ENCODE results near the gene ASB1.

The ASB1 gene

DNA sequence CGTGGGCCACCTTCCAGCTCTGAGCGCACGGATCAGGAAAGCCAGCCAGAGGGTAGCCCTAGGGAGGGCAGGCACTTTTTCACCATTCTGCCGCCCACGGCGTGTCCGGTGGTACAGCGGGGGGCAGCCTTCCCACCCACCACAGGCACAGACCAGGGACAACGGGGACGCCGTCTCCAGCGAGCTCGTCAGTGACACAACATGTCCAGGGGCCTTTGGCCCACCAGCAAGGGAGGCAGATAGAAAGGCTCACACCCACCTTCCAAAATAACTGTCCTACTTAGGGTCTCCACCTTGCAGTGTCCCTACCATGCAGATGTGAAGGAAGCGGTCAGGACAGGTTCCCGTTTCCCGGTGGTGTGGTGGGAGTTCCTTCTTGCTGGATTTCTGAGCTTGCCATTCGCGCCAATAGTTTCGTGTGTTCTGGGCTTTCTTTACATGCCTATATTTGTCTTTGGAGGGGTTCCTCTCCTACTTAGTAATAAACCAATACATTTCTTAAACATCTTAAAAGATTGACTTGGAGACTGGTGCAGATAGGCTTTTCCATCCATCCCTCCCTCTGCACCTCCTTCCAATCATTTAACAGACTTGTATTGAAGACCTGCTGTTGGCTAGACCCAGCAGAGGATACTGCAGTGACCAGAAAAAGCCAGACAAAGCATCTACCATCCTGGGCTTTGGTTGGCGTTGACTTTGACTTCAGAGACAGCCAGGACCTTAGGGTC lies 872 bp downstream of the ASB1 start:
- H3K27ac ChIP-seq (ENCODE audit: low read length): peak overlapping the region; percentile 72
- H3K36me3 ChIP-seq (ENCODE audit: control insufficient read depth in 1 of 2, insufficient read depth in 2 of 2, low read length in 2 of 2): peaks cover 0 to 19% of the 10 kb centered on the region in 2 donors
- H3K9me3 ChIP-seq (ENCODE audit: control insufficient read depth in 1 of 2, low read length in 2 of 2): no peaks in the 10 kb centered on the region
- H3K27me3 ChIP-seq (ENCODE audit: low read depth, low read length): no peaks in the 10 kb centered on the region
- peaks cover 6 to 29% of the 10 kb centered on the region in 2 donors for H3K4me1 ChIP-seq (ENCODE audit: control insufficient read depth in 1 of 2, insufficient read depth in 2 of 2, low read length in 2 of 2)
- peak overlapping the region; percentile 90 for H3K4me3 ChIP-seq (ENCODE audit: low read depth in 1 of 2, low read length in 2 of 2)

DNA sequence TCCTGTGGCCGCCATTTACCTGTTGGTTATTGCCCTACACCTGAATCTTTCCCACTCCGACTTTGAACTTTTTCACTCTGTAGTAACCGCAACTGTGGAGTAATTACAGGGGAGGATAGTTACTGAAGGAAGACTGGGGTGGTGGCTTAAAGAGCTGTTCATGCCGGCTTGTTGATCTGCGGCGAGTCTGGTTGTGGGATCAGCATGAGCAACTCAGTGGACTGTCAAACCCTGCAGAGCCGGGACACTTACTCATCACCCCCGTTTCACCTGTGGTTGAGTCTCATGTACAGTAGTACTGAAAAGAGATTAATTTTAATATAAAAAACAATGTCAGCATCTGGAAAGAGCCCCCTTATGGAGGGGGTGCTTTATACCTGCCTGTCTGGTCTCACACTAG lies 2.1 kb downstream of the ASB1 start:
- Histone ChIP-seq H3K27ac (ENCODE audit: low read length) (no peak overlapping the region), H3K4me1 (ENCODE audit: control insufficient read depth in 1 of 2, insufficient read depth in 2 of 2, low read length in 2 of 2) (peaks cover 6 to 29% of the 10 kb centered on the region in 2 donors), H3K27me3 (ENCODE audit: low read depth, low read length) (no peaks in the 10 kb centered on the region), H3K4me3 (ENCODE audit: low read depth in 1 of 2, low read length in 2 of 2) (peak overlapping the region in 1 of 2 donors; percentile 90), H3K9me3 (ENCODE audit: control insufficient read depth in 1 of 2, low read length in 2 of 2) (no peaks in the 10 kb centered on the region), H3K36me3 (ENCODE audit: control insufficient read depth in 1 of 2, insufficient read depth in 2 of 2, low read length in 2 of 2) (peaks cover 8 to 26% of the 10 kb centered on the region in 2 donors)

DNA sequence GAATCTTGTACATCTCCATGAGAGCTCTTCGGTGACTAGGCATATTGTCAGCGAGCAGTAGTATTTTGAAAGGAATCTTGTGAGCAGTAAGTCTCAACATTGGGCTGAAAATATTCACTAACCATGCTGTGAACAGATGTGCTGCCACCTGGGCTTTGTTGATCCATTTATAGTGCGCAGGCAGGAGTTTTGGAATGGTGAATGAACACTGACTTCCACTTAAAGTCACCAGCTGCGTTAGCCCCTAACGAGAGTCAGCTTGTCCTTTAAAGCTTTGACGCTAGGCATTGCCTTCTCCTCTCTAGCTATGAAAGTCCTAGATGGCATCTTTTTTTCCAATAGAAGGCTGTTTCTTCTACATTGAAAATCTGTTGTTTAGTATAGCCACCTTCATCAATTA lies 4.1 kb downstream of the ASB1 start:
- Histone ChIP-seq H3K36me3 (ENCODE audit: control insufficient read depth in 1 of 2, insufficient read depth in 2 of 2, low read length in 2 of 2) (peaks cover 24 to 45% of the 10 kb centered on the region in 2 donors), H3K27me3 (ENCODE audit: low read depth, low read length) (no peaks in the 10 kb centered on the region), H3K4me3 (ENCODE audit: low read depth in 1 of 2, low read length in 2 of 2) (no peak overlapping the region), H3K9me3 (ENCODE audit: control insufficient read depth in 1 of 2, low read length in 2 of 2) (no peaks in the 10 kb centered on the region), H3K27ac (ENCODE audit: low read length) (no peak overlapping the region), H3K4me1 (ENCODE audit: control insufficient read depth in 1 of 2, insufficient read depth in 2 of 2, low read length in 2 of 2) (peaks cover 6 to 25% of the 10 kb centered on the region in 2 donors)

DNA sequence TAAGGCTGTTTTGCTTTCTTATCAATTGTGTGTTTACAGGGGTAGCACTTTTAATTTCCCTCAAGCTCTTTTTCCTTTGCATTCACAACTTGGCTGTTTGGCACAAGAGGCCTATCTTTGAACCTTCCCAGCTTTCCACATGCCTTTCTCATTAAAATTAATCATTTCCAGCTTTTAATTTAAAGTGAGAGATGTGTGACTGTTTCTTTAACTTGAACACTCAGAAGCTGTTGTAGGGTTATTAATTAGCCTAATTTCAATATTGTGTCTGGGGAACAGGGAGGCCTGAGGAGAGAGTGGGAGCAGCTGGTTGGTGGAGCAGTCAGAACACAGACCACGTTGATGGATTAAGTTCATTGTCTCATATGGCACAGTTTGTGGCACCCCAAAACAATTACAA lies 4.7 kb downstream of the ASB1 start:
- peaks cover 24 to 43% of the 10 kb centered on the region in 2 donors for H3K36me3 ChIP-seq (ENCODE audit: control insufficient read depth in 1 of 2, insufficient read depth in 2 of 2, low read length in 2 of 2)
- no peak overlapping the region for H3K4me3 ChIP-seq (ENCODE audit: low read depth in 1 of 2, low read length in 2 of 2)
- H3K4me1 ChIP-seq (ENCODE audit: control insufficient read depth in 1 of 2, insufficient read depth in 2 of 2, low read length in 2 of 2): peaks cover 6 to 20% of the 10 kb centered on the region in 2 donors
- H3K27me3 ChIP-seq (ENCODE audit: low read depth, low read length): no peaks in the 10 kb centered on the region
- H3K27ac ChIP-seq (ENCODE audit: low read length): no peak overlapping the region
- no peaks in the 10 kb centered on the region for H3K9me3 ChIP-seq (ENCODE audit: control insufficient read depth in 1 of 2, low read length in 2 of 2)

DNA sequence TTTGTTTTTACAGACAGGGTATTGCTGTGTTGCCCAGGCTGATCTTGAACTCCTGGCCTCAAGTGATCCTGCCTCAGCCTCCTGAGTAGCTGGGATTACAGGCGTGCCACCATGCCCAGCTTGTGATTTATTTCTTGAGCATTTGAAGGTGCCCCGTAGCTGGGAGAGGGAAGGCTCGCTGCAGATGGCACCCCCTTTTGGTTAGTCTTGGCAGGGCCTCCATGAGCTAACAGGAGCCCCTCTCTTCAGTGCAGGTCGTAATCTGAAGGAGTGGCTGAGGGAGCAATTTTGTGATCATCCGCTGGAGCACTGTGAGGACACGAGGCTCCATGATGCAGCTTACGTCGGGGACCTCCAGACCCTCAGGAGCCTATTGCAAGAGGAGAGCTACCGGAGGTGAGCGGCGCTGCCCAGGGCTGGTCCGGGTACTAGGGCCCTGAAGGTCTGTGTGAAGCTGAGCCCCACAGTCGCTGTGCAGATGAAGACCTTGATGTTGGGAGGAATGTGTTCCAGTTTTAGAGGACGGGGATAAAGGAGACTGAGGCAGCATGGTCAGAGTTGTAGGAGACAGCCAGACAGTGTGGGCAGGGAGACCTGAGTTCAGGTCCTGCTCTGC lies 6.7 kb downstream of the ASB1 start:
- Histone ChIP-seq H3K27me3 (ENCODE audit: low read depth, low read length) (no peaks in the 10 kb centered on the region), H3K4me1 (ENCODE audit: control insufficient read depth in 1 of 2, insufficient read depth in 2 of 2, low read length in 2 of 2) (peaks cover 0 to 8% of the 10 kb centered on the region in 2 donors), H3K36me3 (ENCODE audit: control insufficient read depth in 1 of 2, insufficient read depth in 2 of 2, low read length in 2 of 2) (peaks cover 29 to 45% of the 10 kb centered on the region in 2 donors)

DNA sequence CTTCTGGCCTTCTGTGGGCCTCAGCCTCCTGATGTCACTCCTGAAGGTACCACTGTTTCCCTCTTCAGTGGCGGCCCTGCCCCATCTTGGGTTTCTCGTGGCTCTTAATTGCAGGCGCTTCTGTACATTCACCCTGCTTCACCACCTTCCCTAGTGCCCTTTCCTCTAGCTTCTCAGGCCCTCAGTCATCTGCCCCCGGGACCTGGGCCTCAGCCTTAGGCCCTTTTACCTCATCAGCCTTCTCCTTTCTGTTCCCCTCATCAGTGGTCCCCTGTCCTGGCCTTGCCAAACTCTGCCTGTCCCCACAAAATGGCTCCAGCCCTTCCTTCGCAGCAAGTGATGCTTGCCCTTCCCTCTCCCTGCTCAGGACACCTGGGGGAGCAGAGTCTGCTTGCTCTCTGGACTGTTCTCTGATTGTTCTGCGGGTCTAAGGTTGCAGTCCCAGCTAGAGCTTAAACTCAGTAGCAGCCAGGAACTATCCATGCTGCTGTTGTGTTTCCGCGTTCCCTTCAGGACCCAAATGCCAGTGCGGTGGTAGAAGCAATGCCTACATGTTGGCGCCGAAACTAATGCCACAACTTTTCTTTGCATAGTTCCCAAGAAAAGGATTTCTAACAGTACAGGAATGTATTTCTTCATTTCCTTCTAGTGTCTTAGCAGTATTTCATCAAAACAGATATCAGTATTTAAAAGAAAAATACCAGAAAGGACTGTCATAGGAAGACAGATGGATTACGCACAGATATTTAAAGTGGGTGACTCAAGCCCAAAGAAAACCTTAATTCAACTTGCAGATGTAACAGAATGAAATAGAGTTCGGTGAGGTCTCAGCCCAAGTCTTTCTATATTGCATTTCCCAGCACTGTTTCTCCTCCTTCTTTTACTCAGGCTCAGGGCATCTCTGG lies 7.5 kb downstream of the ASB1 start:
- Histone ChIP-seq H3K36me3 (ENCODE audit: control insufficient read depth in 1 of 2, insufficient read depth in 2 of 2, low read length in 2 of 2) (peaks cover 29 to 45% of the 10 kb centered on the region in 2 donors), H3K27ac (ENCODE audit: low read length) (no peak overlapping the region), H3K27me3 (ENCODE audit: low read depth, low read length) (no peaks in the 10 kb centered on the region), H3K4me1 (ENCODE audit: control insufficient read depth in 1 of 2, insufficient read depth in 2 of 2, low read length in 2 of 2) (peaks cover 0 to 2% of the 10 kb centered on the region in 2 donors), H3K9me3 (ENCODE audit: control insufficient read depth in 1 of 2, low read length in 2 of 2) (no peaks in the 10 kb centered on the region), H3K4me3 (ENCODE audit: low read depth in 1 of 2, low read length in 2 of 2) (no peak overlapping the region)

More for the DNA sequence above, 6.7 kb downstream of the ASB1 start:
- no peak overlapping the region for H3K4me3 ChIP-seq (ENCODE audit: low read depth in 1 of 2, low read length in 2 of 2)
- no peaks in the 10 kb centered on the region for H3K9me3 ChIP-seq (ENCODE audit: control insufficient read depth in 1 of 2, low read length in 2 of 2)
- no peak overlapping the region for H3K27ac ChIP-seq (ENCODE audit: low read length)

DNA sequence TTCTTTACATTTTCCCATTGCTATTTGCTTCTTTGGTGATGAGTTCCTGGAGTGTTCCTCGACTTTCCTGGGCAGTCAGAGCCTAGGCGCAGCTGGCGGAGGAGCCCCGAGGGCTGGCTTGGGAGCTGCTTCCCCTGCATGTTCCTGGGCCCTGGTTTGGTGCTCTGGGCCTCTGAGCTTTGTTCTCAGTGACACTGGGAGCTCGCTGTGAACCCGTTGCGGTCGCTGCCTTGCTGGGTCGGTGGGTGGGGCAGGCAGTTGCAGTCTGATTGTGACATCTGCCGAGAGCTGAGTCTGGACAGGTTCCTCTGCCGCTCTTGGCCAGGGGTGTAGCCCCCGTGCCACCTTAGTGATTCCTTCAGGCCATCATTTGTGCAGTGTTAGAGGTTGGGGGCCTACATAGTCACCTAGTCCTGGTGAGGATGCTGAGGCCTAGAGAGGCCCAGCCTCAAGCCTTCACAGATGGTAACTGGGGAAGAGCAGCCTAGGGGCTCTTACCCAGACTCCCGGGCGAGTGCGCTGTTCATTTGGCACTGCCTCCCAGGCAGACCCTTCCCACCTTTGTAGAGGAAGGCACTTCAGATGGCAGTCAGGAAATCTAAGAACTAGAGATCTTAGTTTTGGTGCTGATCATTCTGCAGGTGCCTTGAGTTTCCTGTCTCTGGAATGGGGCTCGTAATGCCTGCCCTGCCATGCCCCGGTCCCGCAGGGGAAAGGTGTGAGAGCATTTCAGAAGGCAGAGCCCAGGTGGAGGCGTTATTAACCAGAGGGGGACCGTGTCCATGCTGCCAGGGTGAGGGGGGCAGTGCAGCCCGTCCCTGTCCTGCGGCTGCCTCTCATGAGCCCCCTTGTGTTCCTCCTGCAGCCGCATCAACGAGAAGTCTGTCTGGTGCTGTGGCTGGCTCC lies 8.4 kb downstream of the ASB1 start:
- no peaks in the 10 kb centered on the region for H3K27me3 ChIP-seq (ENCODE audit: low read depth, low read length)
- H3K36me3 ChIP-seq (ENCODE audit: control insufficient read depth in 1 of 2, insufficient read depth in 2 of 2, low read length in 2 of 2): peaks cover 29 to 45% of the 10 kb centered on the region in 2 donors
- no peak overlapping the region for H3K27ac ChIP-seq (ENCODE audit: low read length)
- H3K4me1 ChIP-seq (ENCODE audit: control insufficient read depth in 1 of 2, insufficient read depth in 2 of 2, low read length in 2 of 2): peaks cover 0 to 6% of the 10 kb centered on the region in 2 donors
- H3K9me3 ChIP-seq (ENCODE audit: control insufficient read depth in 1 of 2, low read length in 2 of 2): no peaks in the 10 kb centered on the region
- H3K4me3 ChIP-seq (ENCODE audit: low read depth in 1 of 2, low read length in 2 of 2): no peak overlapping the region

DNA sequence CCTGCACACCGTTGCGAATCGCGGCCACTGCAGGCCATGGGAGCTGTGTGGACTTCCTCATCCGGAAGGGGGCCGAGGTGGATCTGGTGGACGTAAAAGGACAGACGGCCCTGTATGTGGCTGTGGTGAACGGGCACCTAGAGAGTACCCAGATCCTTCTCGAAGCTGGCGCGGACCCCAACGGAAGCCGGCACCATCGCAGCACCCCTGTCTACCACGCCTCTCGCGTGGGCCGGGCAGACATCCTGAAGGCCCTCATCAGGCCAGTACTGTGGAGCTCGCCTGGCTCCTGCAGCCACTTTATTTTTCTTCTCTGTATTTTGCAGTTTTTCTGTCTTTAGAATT lies 9.0 kb downstream of the ASB1 start:
- no peak overlapping the region for H3K27ac ChIP-seq (ENCODE audit: low read length)
- H3K9me3 ChIP-seq (ENCODE audit: control insufficient read depth in 1 of 2, low read length in 2 of 2): no peaks in the 10 kb centered on the region
- peaks cover 29 to 40% of the 10 kb centered on the region in 2 donors for H3K36me3 ChIP-seq (ENCODE audit: control insufficient read depth in 1 of 2, insufficient read depth in 2 of 2, low read length in 2 of 2)
- no peaks in the 10 kb centered on the region for H3K27me3 ChIP-seq (ENCODE audit: low read depth, low read length)
- peaks cover 0 to 6% of the 10 kb centered on the region in 2 donors for H3K4me1 ChIP-seq (ENCODE audit: control insufficient read depth in 1 of 2, insufficient read depth in 2 of 2, low read length in 2 of 2)
- no peak overlapping the region for H3K4me3 ChIP-seq (ENCODE audit: low read depth in 1 of 2, low read length in 2 of 2)

DNA sequence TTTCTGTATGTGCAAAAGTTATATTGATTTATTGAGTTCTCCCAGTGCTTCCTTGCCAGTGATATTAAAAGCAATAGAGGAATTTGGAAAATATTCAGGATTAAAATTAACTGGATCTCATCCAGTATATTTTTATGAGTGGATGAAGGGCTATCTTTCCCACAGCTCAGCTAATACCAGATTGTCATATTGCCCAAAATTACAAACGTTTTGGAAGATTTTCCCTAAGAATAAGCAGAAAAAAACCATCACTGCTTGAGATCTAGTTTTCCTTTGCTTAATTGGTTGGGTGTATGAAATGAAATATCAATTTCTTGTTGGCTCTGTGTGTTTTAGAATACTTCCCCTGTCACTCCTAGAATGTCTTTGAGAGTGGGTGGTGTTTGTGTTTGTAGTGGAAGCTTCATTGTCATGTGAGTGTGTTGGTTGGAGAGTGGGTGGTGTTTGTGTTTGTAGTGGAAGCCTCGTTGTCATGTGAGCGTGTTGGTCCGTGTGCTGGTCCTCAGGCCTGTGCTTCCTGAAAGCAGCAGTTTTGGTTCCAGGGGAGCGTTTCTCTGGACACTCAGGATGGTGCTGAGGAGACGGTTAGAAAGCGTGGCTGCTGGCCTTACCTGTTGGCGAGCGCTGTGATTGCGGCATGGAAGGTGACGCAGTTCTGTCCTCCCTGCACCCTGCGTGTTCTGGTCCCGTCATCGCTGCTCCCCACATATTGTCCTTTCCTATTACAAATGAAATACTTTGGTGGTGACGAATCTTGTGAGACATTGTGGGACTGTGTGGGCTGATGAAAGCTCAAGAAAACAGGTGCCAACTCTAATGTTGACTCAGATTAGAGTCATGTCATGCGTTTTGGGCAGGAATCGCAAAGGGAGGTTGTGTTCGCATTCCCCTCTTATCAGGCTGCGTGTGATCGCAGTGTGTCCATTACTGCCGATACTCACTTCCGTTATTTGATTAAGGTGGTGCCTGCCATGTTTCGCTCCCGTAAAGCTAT lies 12.4 kb downstream of the ASB1 start:
- Histone ChIP-seq H3K27me3 (ENCODE audit: low read depth, low read length) (no peaks in the 10 kb centered on the region), H3K36me3 (ENCODE audit: control insufficient read depth in 1 of 2, insufficient read depth in 2 of 2, low read length in 2 of 2) (peaks cover 21 to 28% of the 10 kb centered on the region in 2 donors), H3K9me3 (ENCODE audit: control insufficient read depth in 1 of 2, low read length in 2 of 2) (no peaks in the 10 kb centered on the region), H3K27ac (ENCODE audit: low read length) (no peak overlapping the region), H3K4me3 (ENCODE audit: low read depth in 1 of 2, low read length in 2 of 2) (no peak overlapping the region), H3K4me1 (ENCODE audit: control insufficient read depth in 1 of 2, insufficient read depth in 2 of 2, low read length in 2 of 2) (peaks cover 0 to 11% of the 10 kb centered on the region in 2 donors)

DNA sequence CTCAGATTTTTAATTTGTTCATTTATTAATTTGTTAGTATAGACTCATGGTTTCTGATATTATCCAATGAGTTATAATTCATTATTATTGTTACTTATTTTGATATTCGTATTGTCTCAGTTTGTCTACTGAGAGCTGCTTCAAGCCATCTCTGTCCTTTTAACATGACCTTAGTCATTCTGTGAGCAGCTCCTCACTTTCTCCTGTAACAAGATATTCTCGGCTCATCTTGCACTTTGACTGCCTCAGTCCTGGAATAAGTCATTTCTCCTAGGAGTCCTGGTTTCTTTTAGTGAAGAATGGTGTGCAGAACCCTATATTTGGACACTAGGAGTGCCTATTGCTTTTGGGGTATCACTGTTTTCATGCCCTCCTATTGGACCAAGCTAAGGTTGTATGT lies 13.2 kb downstream of the ASB1 start:
- Histone ChIP-seq H3K4me3 (ENCODE audit: low read depth in 1 of 2, low read length in 2 of 2) (no peak overlapping the region), H3K4me1 (ENCODE audit: control insufficient read depth in 1 of 2, insufficient read depth in 2 of 2, low read length in 2 of 2) (peaks cover 0 to 11% of the 10 kb centered on the region in 2 donors), H3K27me3 (ENCODE audit: low read depth, low read length) (no peaks in the 10 kb centered on the region), H3K9me3 (ENCODE audit: control insufficient read depth in 1 of 2, low read length in 2 of 2) (no peaks in the 10 kb centered on the region), H3K27ac (ENCODE audit: low read length) (no peak overlapping the region), H3K36me3 (ENCODE audit: control insufficient read depth in 1 of 2, insufficient read depth in 2 of 2, low read length in 2 of 2) (peaks cover 21 to 28% of the 10 kb centered on the region in 2 donors)
